GM12878 (cell line): ENCODE results near the gene ITPRIPL2. TPM values are rescaled to one million over a fixed set of nuclear protein-coding genes. Genes with fewer than 3 reads are reported as not detected.

Experiments used
- ATAC-seq: fragments of 200-7000 bp; cut with Tn5 transposase; 3 replicates; pipeline ENCODE4 v1.9.1; 2020; ENCODE audit warnings: mild to moderate bottlenecking, moderate library complexity
- BruUV-seq: library from RNA; stranded (reverse); fragments of 400-500 nt; replicated peaks from 2 replicates; lab custom pipeline; 2021; lab: Mats Ljungman, UMichigan
- CTCF ChIA-PET: fragments of 300-600 bp; sonication (Branson Sonifier 250); formaldehyde crosslinking; extraction: SDS; loops from one replicate; lab custom pipeline; 2021; ENCODE audit warnings: inconsistent platforms; lab: Yijun Ruan, JAX
- POLR2A ChIA-PET: fragments of 350-600 bp; formaldehyde crosslinking; extraction: SDS; loops from one replicate; lab custom pipeline; 2021; ENCODE audit warnings: inconsistent platforms; lab: Charles Lee
- RAD21 ChIA-PET: fragments of 300-600 bp; sonication (Branson Sonifier 250); formaldehyde crosslinking; loops from one replicate; lab custom pipeline; 2023; ENCODE audit warnings: antibody characterized with exemption; ENCODE audit not compliant: unreplicated experiment; lab: Charles Lee
- SMC1A ChIA-PET: fragments of 300-600 bp; sonication (Branson Sonifier 250); formaldehyde crosslinking; loops from one replicate; lab custom pipeline; 2023; ENCODE audit not compliant: unreplicated experiment, uncharacterized antibody; lab: Charles Lee
- DNase-seq: peaks from one replicate; pipeline ENCODE4 v3.0.0-alpha.2; 2011; ENCODE audit warnings: low read depth, low spot score
- FAIRE-seq: peaks from 3 replicates; lab custom pipeline; 2011; peaks lifted over from hg19 to GRCh38; lab: Jason Lieb, UNC
- H2AFZ ChIP-seq: 2 replicates; pipeline ENCODE4 v1.6.0; 2011; ENCODE audit warnings: low read depth, low read length, control low read depth; ENCODE audit not compliant: control insufficient read depth
- H3K27ac ChIP-seq: 2 replicates; pipeline ENCODE4 v1.5.1; 2011; ENCODE audit warnings: control low read depth; ENCODE audit not compliant: control insufficient read depth, insufficient read depth
- H3K27me3 ChIP-seq, 2 experiments: replicated peaks in 1 of 2; 2 replicates each; pipeline versions ENCODE4 v1.6.0 to v1.6.1; 2011; ENCODE audit warnings: low read length in 1 of 2; ENCODE audit not compliant: control insufficient read depth in 2 of 2, insufficient read depth in 2 of 2
- H3K36me3 ChIP-seq, 2 experiments: 2 replicates each; pipeline ENCODE4 v1.5.1; 2011; ENCODE audit warnings: low read length in 1 of 2; ENCODE audit not compliant: control insufficient read depth in 2 of 2, insufficient read depth in 2 of 2
- H3K4me1 ChIP-seq: 2 replicates; pipeline ENCODE4 v1.6.1; 2011; ENCODE audit warnings: mild to moderate bottlenecking, low read length, moderate library complexity, mixed read lengths; ENCODE audit not compliant: control insufficient read depth, insufficient read depth
- H3K4me2 ChIP-seq: 2 replicates; pipeline ENCODE4 v1.6.0; 2011; ENCODE audit warnings: control low read depth; ENCODE audit not compliant: control insufficient read depth, insufficient read depth
- H3K4me3 ChIP-seq: fragments of 200-600 bp; sonication (generic); 2 replicates; pipeline ENCODE4 v1.5.1; 2016
- H3K79me2 ChIP-seq: 2 replicates; pipeline ENCODE4 v1.6.0; 2011; ENCODE audit warnings: low read length; ENCODE audit not compliant: control insufficient read depth, insufficient read depth
- H3K9ac ChIP-seq: 2 replicates; pipeline ENCODE4 v1.8.0; 2011; ENCODE audit warnings: low read length, control low read depth, mixed read lengths; ENCODE audit not compliant: control insufficient read depth, insufficient read depth
- H3K9me3 ChIP-seq: replicated peaks from 3 replicates; pipeline ENCODE4 v1.5.1; 2011; ENCODE audit warnings: mild to moderate bottlenecking, low read length; ENCODE audit not compliant: control insufficient read depth, insufficient read depth
- H4K20me1 ChIP-seq: 2 replicates; pipeline ENCODE4 v1.6.0; 2011; ENCODE audit not compliant: control insufficient read depth, insufficient read depth
- MXI1 ChIP-seq: fragments of 150-350 bp; IDR thresholded peaks from 2 replicates; pipeline ENCODE4 v1.6.1; 2011; ENCODE audit warnings: low read depth, mild to moderate bottlenecking, inconsistent platforms, low read length, improper control_type of control experiment
- NR2C2 ChIP-seq: IDR thresholded peaks from 2 replicates; pipeline ENCODE4 v1.6.1; 2011; ENCODE audit warnings: borderline replicate concordance, low read depth; ENCODE audit not compliant: control insufficient read depth, insufficient read length
- PKNOX1 ChIP-seq: fragments of 450-650 bp; IDR thresholded peaks from 2 replicates; pipeline ENCODE4 v1.6.1; 2016; ENCODE audit warnings: mild to moderate bottlenecking
- SPI1 ChIP-seq: IDR thresholded peaks from 2 replicates; pipeline ENCODE4 v1.6.1; 2011; ENCODE audit warnings: low read depth, mild to moderate bottlenecking, low read length, moderate library complexity, borderline replicate concordance; ENCODE audit not compliant: insufficient read depth
- WGBS: methylation state at CpG from one replicate; pipeline ENCODE4 v1.1.6; 2016; ENCODE audit warnings: low lambda C conversion rate; ENCODE audit not compliant: insufficient replicate concordance, insufficient coverage; ENCODE audit errors: missing lambda C conversion rate; 5-methylcytosine and 5-hydroxymethylcytosine counted together
- in situ Hi-C: fragments of 300-500 bp; cut with MboI; formaldehyde crosslinking; loops from 9 replicates; pipeline ENCODE4 v1.14.3; 2018; ENCODE audit warnings: mixed read lengths
- intact Hi-C: fragments of 100-400 bp; cut with micrococcal nuclease; formaldehyde crosslinking; loops from one replicate; pipeline ENCODE4 v1.14.2; 2022; ENCODE audit not compliant: unreplicated experiment
- polyA plus RNA-seq, 11 experiments: library from polyadenylated mRNA; depleted of rRNA in 4 of 11; unstranded in 6 of 11; stranded (reverse) in 5 of 11; fragments of >200 nt; fragmentation: Nextera tagmentation in 4 of 11; fragmentation: Illumina TruSeq in 1 of 11; extraction: Ambion mirVana in 4 of 11; extraction: Trizol in 1 of 11; gene quantifications; 1 replicate in 1 of 11; 2 replicates in 10 of 11; pipeline versions ENCODE4 v1.2.1 to v1.2.3, GENCODE V29; 2011 to 2016; ENCODE audit warnings: inconsistent platforms in 2 of 11, missing spikeins in 2 of 11, low read depth in 1 of 11
- total RNA-seq, 4 experiments: library from RNA; depleted of rRNA in 3 of 4; stranded (reverse); fragments of >200 nt in 3 of 4; fragmentation: Illumina TruSeq in 1 of 4; extraction: Trizol in 1 of 4; gene quantifications; 2 replicates each; pipeline versions ENCODE4 v1.2.1 to v1.2.3, GENCODE V29; 2013 to 2021
- TF ChIP-seq, protein P1 (sequence below): fragments of 450-650 bp; IDR thresholded peaks from 2 replicates; pipeline ENCODE4 v1.6.1; 2016; ENCODE audit warnings: mild to moderate bottlenecking

ITPRIPL2 gene
- total and polyA plus RNA-seq, 10 of the 15 experiments (the other 5 are each of a cell fraction or from before 2014, with no cell fraction given) = 0.48 to 14.3 (median 3.5) TPM

DNA sequence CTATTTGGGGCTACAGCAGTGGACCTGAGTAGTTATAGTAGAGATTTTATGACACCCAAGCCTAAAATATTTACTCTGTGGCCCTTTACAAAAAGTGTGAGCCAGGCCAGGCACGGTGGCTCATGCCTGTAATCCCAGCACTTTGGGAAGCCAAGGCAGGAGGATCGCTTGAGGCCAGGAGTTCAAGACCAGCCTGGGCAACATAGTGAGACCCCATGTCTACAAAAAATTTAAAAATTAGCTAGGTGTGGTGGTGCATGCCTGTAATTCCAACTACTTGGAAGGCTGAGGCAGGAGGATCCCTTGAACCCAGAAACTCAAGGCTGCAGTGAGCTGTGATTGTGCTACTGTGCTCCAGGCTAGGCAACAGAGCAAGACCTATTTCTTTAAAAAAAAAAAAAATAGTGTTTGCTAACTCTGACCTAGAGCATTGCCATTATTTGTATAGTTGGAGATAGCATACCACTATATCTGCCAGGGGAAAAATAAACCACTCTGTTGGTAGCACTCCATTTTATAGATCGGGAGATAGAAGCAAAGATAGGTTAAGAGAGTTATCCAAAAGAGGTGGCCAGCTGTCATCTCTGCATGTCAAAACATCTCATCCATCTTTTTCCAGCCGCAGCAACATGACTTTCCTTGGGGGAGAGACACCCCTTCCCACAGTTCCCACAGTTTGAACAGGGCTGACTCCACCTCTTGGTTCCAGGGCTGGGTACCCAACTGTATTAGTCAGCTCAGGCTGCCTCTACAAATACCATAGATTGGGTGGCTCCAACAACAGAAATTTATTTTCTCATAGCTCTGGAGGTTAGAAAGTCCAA lies 3.0 kb upstream of the ITPRIPL2 start (continued):
- TF ChIP-seq MXI1 (no peak), SPI1 (no peak)

- H3K4me2 ChIP-seq = no peak overlapping the region
These were observed 1.7 kb upstream of the ITPRIPL2 start for GRCh38 chr16:19112099-19112407.

More at GRCh38 chr16:19112099-19112407, 1.7 kb upstream of the ITPRIPL2 start:
- intact Hi-C loops (no loop called here), in situ Hi-C loops (no loop called here)
- FAIRE-seq (no peak), ATAC-seq (no peak), DNase-seq (no peak)
- 92% methylated on average over 2 of the region's 2 CpGs for WGBS
- H3K4me1 ChIP-seq = peaks cover 29% of the 10 kb centered on the region
- SMC1A ChIA-PET = interaction anchor here (1.1 to 3.8 kb wide), 5 partner anchors 9 to 27 kb away, joined by 3 to 13 read pairs (median 5); no protein-coding TSS in a partner anchor
- TF ChIP-seq NR2C2 = no peak
- TF ChIP-seq, protein P1, sequence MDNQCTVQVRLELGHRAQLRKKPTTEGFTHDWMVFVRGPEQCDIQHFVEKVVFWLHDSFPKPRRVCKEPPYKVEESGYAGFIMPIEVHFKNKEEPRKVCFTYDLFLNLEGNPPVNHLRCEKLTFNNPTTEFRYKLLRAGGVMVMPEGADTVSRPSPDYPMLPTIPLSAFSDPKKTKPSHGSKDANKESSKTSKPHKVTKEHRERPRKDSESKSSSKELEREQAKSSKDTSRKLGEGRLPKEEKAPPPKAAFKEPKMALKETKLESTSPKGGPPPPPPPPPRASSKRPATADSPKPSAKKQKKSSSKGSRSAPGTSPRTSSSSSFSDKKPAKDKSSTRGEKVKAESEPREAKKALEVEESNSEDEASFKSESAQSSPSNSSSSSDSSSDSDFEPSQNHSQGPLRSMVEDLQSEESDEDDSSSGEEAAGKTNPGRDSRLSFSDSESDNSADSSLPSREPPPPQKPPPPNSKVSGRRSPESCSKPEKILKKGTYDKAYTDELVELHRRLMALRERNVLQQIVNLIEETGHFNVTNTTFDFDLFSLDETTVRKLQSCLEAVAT = no peak
- no peak for TF ChIP-seq PKNOX1
- H3K9ac ChIP-seq = no peak overlapping the region
- H4K20me1 ChIP-seq = no peaks in the 10 kb centered on the region
- H2AFZ ChIP-seq = no peak overlapping the region
- POLR2A ChIA-PET = interaction anchor here (0.5 kb wide), 1 partner anchor 89 kb away, joined by 3 read pairs; no protein-coding TSS in a partner anchor
- CTCF ChIA-PET = interaction anchor here (0.8 to 1.3 kb wide), 6 partner anchors 16 to 67 kb away, joined by 3 to 7 read pairs (median 3); no protein-coding TSS in a partner anchor
- RAD21 ChIA-PET = no interaction called here
- H3K36me3 ChIP-seq = no peaks in the 10 kb centered on the region; a peak in 1 of 4 replicates
- BruUV-seq = no TSS peak
- no peaks in the 10 kb centered on the region for H3K27me3 ChIP-seq
- H3K79me2 ChIP-seq = peaks cover 3% of the 10 kb centered on the region; the same call in 1 of the 2 replicates
- no peaks in the 10 kb centered on the region for H3K9me3 ChIP-seq
- H3K27ac ChIP-seq = no peak overlapping the region
- H3K4me3 ChIP-seq = no peak overlapping the region
